Neural cell (in vitro differentiated cells): ENCODE data around the gene SLC6A6. TPM values are rescaled to one million over a fixed set of nuclear protein-coding genes. Genes with fewer than 3 reads are reported as not detected.

Source experiments
- H2AFZ ChIP-seq: fragments of 200-600, 300-800 bp; sonication (generic), shearing (Covaris generic); 2 replicates; pipeline ENCODE4 v1.6.0; 2014; ENCODE audit warnings: low read depth, mild to moderate bottlenecking, antibody characterized with exemption, low read length, moderate library complexity
- H3F3A ChIP-seq: fragments of 200-600 bp; shearing (Covaris generic); 2 replicates; pipeline ENCODE4 v1.6.1; 2016; ENCODE audit warnings: mild to moderate bottlenecking, moderate library complexity, mixed read lengths, antibody characterized with exemption, low read length; ENCODE audit not compliant: insufficient read depth, poor library complexity, severe bottlenecking
- H3K27ac ChIP-seq: fragments of 200-600, 300-800 bp; sonication (generic), shearing (Covaris generic); 2 replicates; pipeline ENCODE4 v1.5.1; 2014; ENCODE audit warnings: mild to moderate bottlenecking, low read length, moderate library complexity
- H3K27me3 ChIP-seq: fragments of 300-800, 200-600 bp; sonication (generic), shearing (Covaris generic); 2 replicates; pipeline ENCODE4 v1.6.0; 2014; ENCODE audit warnings: mild to moderate bottlenecking, low read depth, low read length, moderate library complexity; ENCODE audit not compliant: insufficient read depth
- H3K36me3 ChIP-seq: fragments of 300-800, 200-600 bp; sonication (generic), shearing (Covaris generic); 2 replicates; pipeline ENCODE4 v1.5.1; 2014; ENCODE audit warnings: mild to moderate bottlenecking, antibody characterized with exemption, low read length, moderate library complexity; ENCODE audit not compliant: insufficient read depth
- H3K4me2 ChIP-seq: fragments of 300-800, 200-600 bp; sonication (generic), shearing (Covaris generic); 2 replicates; pipeline ENCODE4 v1.6.0; 2014; ENCODE audit warnings: mild to moderate bottlenecking, low read length
- H3K4me3 ChIP-seq: fragments of 300-800, 200-600 bp; sonication (generic), shearing (Covaris generic); 2 replicates; pipeline ENCODE4 v1.5.1; 2014; ENCODE audit warnings: mild to moderate bottlenecking, low read length, moderate library complexity
- H3K79me2 ChIP-seq: fragments of 200-600 bp; shearing (Covaris generic); replicated peaks from 2 replicates; pipeline ENCODE4 v1.6.0; 2014; ENCODE audit warnings: mild to moderate bottlenecking, low read length, moderate library complexity; ENCODE audit not compliant: insufficient read depth
- H3K9ac ChIP-seq: fragments of 300-800, 200-600 bp; sonication (generic), shearing (Covaris generic); 2 replicates; pipeline ENCODE4 v1.6.1; 2016; ENCODE audit warnings: mild to moderate bottlenecking, low read length, mixed read lengths
- H3K9me2 ChIP-seq: fragments of 200-600 bp; shearing (Covaris generic); 2 replicates; pipeline ENCODE4 v1.6.1; 2016; ENCODE audit warnings: mild to moderate bottlenecking, low read length, mixed read lengths; ENCODE audit not compliant: insufficient read depth
- H3K9me3 ChIP-seq: fragments of 200-600, 300-800 bp; sonication (generic), shearing (Covaris generic); 2 replicates; pipeline ENCODE4 v1.6.1; 2016; ENCODE audit warnings: mild to moderate bottlenecking, mixed run types, low read length, moderate library complexity, mixed read lengths
- H4K20me1 ChIP-seq: fragments of 200-600 bp; shearing (Covaris generic); 2 replicates; pipeline ENCODE4 v1.6.1; 2016; ENCODE audit warnings: mild to moderate bottlenecking, mixed run types; ENCODE audit not compliant: insufficient read depth
- CTCF ChIP-seq: fragments of 450-650 bp; IDR thresholded peaks from 2 replicates; pipeline ENCODE4 v1.5.1; 2014; ENCODE audit warnings: antibody characterized with exemption, mild to moderate bottlenecking, moderate library complexity; ENCODE audit not compliant: poor library complexity, severe bottlenecking
- EP300 ChIP-seq: fragments of 450-650 bp; conservative IDR thresholded peaks from 2 replicates; pipeline ENCODE4 v1.6.1; 2014; ENCODE audit warnings: antibody characterized with exemption, mild to moderate bottlenecking, moderate library complexity; ENCODE audit not compliant: poor library complexity, severe bottlenecking
- EZH2 ChIP-seq: fragments of 200-600, 300-800 bp; shearing (Covaris generic), sonication (generic); IDR thresholded peaks from 2 replicates; pipeline ENCODE4 v1.6.1; 2014; ENCODE audit warnings: antibody characterized with exemption, low read length, borderline replicate concordance, mild to moderate bottlenecking; ENCODE audit not compliant: insufficient read depth, poor library complexity, severe bottlenecking
- MXI1 ChIP-seq: fragments of 450-650 bp; conservative IDR thresholded peaks from 2 replicates; pipeline ENCODE4 v1.6.1; 2014; ENCODE audit warnings: antibody characterized with exemption, mild to moderate bottlenecking; ENCODE audit not compliant: poor library complexity, severe bottlenecking
- POLR2AphosphoS5 ChIP-seq: IDR thresholded peaks from 2 replicates; pipeline ENCODE4 v1.6.1; 2012
- RAD21 ChIP-seq: fragments of 450-650 bp; conservative IDR thresholded peaks from 2 replicates; pipeline ENCODE4 v1.6.1; 2014; ENCODE audit warnings: antibody characterized with exemption, mild to moderate bottlenecking, moderate library complexity
- REST ChIP-seq: IDR thresholded peaks from 2 replicates; pipeline ENCODE4 v1.6.1; 2012; ENCODE audit warnings: borderline replicate concordance
- SMC3 ChIP-seq: fragments of 450-650 bp; conservative IDR thresholded peaks from 2 replicates; pipeline ENCODE4 v1.6.1; 2014; ENCODE audit warnings: antibody characterized with exemption, mild to moderate bottlenecking, moderate library complexity; ENCODE audit not compliant: poor library complexity
- TAF1 ChIP-seq: IDR thresholded peaks from 2 replicates; pipeline ENCODE4 v1.6.1; 2012; ENCODE audit warnings: low read depth
- polyA plus RNA-seq: library from polyadenylated mRNA; depleted of rRNA; stranded (reverse); fragments of >200 nt; gene quantifications from 2 replicates; pipeline ENCODE4 v1.2.3, GENCODE V29; 2014

SLC6A6 gene
- polyA plus RNA-seq, 1 donor from 2014 or later: 15.9 TPM

GRCh38 chr3:14534516-14535191, 132.2 kb downstream of the SLC6A6 start:
- H3K27ac ChIP-seq: peak overlapping the region; percentile 61
- peak overlapping the region; percentile 45 for H3K4me2 ChIP-seq
- peak overlapping the region; percentile 41 for H3K9ac ChIP-seq
- H3K27me3 ChIP-seq: no peaks in the 10 kb centered on the region
- H3K36me3 ChIP-seq: no peaks in the 10 kb centered on the region
- H4K20me1 ChIP-seq: no peaks in the 10 kb centered on the region
- H3K9me2 ChIP-seq: no peaks in the 10 kb centered on the region
- no peaks in the 10 kb centered on the region for H3K9me3 ChIP-seq
- H3K4me3 ChIP-seq: peak overlapping the region; percentile 57
- H2AFZ ChIP-seq: no peak overlapping the region
- H3F3A ChIP-seq: peaks cover 11% of the 10 kb centered on the region
- TF ChIP-seq CTCF (no peak), EZH2 (no peak), REST (peak; percentile 82), TAF1 (no peak), EP300 (peak; percentile 13), MXI1 (no peak), SMC3 (no peak), RAD21 (no peak), POLR2AphosphoS5 (no peak)
- no peaks in the 10 kb centered on the region for H3K79me2 ChIP-seq

DNA sequence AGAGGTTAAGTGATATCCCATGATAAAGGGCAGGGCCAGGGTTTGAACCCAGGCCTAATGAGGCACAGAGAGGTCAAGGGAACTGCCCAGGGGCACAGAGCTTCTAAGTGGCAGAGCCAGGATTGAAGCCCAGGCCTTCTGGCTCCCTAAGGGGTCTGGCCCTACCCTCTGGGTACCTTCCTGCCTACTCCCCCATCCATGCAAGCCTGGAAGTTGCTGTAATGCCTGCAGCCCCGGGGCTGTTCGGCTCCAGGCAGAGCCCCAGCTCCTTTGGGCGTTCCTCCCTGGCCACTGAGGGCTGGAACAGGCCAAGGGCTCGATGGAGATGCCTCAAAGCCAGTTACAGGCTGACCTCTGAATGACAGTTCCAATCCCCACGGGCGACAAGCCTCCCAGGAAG, 133.2 kb downstream of the SLC6A6 start:
- H3F3A ChIP-seq: peaks cover 11% of the 10 kb centered on the region
- H3K9ac ChIP-seq: no peak overlapping the region
- H4K20me1 ChIP-seq: no peaks in the 10 kb centered on the region
- no peak overlapping the region for H3K27ac ChIP-seq
- H3K9me2 ChIP-seq: no peaks in the 10 kb centered on the region
- H3K4me2 ChIP-seq: no peak overlapping the region
- no peaks in the 10 kb centered on the region for H3K36me3 ChIP-seq
- H3K79me2 ChIP-seq: no peaks in the 10 kb centered on the region
- TF ChIP-seq CTCF (no peak), SMC3 (no peak), MXI1 (no peak), TAF1 (no peak), EP300 (no peak), EZH2 (no peak), RAD21 (no peak), REST (no peak), POLR2AphosphoS5 (no peak)
- no peaks in the 10 kb centered on the region for H3K9me3 ChIP-seq
- H3K27me3 ChIP-seq: no peaks in the 10 kb centered on the region
- H2AFZ ChIP-seq: no peak overlapping the region
- peak overlapping the region; percentile 57 for H3K4me3 ChIP-seq
